Glomerular visceral epithelial cell (primary cell): ENCODE results near the gene CCDC27.

Source experiments
- DNase-seq: peaks from one replicate; pipeline ENCODE4 v3.0.0-alpha.2; 2016; ENCODE audit errors: extremely low spot score

The CCDC27 gene

DNA sequence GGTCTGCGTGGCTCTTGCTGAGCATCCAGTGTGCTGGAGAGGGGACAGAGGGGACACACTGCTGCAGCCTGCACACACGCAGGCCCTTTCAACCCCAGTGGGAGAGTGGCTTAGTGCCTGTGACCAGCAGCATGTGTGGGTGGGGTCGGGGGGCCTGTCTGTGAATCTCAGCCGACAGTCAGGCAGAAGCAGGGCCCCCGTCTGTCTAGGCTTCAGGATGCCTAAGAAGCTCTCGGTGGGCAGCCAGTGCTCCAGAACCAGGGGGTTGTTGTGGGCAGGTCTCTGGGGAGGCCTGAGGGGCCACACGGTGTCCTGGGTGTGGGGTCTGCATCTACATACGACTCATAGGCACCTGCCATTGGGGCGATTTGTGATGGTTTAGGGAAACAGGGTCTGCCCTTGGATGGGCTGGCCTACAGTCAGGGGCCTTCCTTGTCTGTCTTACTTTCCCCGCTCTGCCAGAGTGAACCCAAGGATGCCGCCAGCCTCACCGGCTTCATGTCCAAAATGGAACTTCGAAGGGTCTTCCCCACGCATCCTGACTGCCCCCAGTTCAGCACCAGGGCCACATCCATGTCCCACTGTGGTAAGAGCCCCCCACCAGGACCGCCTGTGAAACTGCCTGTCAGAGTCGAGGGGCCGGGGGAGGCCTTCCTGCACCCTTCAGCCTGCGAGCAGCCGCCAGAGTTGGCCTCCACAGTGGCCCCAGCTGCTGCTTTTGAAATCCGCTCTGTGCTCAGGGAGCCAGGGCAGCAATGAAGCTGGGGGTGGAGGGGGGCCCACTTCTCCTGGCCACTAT is 1.6 kb downstream of the CCDC27 start:
- no peak for DNase-seq

DNA sequence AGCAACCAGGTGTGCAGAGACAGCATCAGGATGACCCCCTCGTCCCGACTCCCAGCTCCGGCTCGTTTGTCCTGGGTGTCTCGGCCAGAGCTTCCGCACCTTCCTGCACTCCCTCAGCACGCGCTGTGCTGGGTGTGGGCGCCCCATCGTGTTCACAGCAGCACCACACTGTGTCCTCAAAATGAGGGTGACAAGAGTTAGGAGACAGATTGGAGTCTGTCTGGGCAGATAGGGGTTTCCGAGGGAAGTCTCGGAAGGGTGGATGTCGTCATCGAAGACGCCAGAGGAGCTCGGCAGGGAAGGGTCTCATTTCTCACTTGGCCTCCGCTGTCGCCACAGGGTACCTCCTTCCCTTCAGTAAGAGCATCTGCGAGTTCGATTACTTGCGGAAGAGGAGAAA is 4.1 kb downstream of the CCDC27 start:
- DNase-seq: no peak

DNA sequence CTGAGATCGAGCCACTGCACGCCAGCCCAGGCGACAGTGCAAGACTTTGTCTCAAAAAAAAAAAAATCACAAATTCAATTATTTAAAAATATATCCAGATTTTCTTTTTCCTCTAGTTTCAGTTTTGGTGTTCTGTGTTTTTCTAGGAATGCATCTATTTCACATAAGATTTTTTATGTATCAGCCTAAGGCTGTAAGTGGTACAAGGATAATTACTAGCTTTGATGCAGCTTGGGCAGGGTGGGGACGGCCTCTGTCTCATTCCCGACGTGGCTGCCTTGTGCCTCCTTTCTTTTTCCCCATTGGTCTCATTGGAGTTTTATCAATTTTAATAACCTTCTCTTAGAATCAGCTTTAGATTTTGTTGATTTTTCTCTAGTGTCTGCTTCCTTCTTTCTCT is 6.9 kb downstream of the CCDC27 start:
- DNase-seq: no peak

DNA sequence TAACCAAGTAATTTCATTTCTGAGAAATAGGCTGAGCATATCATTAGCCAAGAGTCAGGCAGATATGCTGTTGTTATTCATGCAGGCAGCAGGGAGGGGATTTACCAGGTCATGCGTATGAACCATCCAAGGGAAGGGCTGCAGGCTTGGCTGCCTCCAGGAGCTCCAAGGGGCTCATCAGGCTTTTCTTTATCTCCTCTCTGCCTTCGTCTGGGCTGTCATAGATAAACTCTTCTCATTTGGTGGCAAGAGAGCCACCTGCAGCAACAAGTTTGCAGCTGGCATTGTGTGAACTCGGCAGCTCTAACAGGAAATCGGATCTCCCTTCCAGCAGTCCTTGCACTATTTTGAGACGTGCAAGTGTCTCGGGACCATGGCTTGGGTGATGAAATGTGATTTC is 7.5 kb downstream of the CCDC27 start:
- no peak for DNase-seq

DNA sequence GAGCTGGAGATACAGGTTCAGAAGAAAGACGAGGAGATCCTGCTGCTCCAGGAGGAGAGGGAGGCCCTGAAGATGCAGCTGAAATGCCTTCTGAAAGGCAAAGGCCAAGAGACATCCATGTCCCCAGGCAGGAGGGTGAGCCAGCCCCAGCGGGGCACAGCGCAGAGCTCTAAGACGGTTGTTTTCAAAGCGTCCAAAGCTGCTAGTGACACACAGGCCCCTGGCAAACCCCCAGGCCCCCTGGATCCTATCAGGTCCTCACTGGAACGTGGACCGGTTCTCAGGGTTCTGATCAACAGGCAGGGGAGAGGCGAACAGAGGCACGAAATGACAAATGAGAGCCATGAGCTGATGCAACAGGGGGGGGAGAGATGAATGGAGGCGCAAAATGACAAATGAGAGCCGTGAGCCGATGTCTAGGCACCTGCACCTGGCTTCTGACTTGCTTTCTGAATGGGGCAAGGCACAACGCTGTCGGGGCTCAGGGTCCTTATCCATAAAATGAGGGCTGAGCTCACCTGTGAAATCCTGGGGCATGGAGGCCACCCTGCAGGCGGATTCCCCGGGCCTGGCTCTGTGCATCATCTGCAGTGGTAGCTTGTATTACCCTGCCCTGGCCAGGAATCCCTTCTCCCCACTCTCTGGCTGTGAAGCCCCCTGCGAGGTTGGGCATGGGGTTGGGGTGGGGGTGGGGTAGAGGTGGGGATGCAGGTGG is 9.2 kb downstream of the CCDC27 start:
- DNase-seq: no peak

DNA sequence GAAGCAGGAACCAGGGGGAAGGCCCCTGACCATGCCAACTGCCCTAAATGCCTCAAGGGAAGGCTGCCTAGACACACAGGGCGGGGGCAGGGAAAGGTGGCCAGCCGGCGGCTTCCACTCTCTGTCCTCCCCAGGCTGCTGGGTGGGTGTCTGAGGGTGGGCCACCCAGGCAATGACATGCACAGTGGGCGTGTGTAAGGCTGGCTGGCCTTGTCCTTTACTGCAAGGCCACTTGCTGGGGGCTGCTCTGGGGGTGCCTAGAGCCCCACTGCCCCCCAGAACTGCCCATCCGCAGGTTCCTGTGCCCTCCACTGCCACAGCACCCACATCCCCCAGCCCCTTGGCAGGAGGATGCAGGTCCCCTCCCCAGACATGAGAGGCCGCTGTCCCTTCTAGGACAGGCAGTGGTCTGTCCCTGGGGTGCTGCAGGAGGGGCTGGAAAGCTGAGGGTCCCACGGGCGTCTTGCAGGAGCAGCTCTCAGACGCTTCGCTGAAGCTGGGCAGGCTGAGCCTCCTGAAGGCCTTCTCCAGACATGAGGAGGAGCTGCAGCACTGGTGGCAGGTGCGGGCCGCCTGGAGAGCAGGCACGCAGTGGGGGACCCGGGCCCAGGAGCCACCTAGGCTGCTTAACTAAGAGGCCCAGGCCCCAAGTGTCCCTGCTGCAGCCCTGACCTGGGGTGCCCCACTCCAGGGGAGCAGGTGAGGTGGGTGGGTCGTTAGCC is 10.1 kb downstream of the CCDC27 start:
- DNase-seq: no peak

DNA sequence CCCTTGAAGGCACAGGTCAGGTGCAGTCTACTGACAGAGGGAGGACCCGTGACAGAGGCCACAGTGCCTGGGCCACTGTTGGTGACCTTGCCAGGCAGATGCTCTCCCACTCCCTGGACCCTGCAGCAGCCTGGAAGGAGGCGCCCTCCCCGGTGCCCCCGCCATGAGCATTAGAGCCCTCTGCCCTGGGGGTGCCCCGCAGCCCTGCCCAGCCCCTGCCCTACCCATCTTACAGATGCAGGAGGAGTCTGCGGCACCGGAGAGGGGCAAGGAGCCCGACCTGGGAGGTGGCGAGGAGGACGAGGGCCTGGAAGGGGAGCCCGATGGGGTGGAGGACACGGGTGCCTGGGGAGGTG is 10.6 kb downstream of the CCDC27 start:
- DNase-seq: no peak

DNA sequence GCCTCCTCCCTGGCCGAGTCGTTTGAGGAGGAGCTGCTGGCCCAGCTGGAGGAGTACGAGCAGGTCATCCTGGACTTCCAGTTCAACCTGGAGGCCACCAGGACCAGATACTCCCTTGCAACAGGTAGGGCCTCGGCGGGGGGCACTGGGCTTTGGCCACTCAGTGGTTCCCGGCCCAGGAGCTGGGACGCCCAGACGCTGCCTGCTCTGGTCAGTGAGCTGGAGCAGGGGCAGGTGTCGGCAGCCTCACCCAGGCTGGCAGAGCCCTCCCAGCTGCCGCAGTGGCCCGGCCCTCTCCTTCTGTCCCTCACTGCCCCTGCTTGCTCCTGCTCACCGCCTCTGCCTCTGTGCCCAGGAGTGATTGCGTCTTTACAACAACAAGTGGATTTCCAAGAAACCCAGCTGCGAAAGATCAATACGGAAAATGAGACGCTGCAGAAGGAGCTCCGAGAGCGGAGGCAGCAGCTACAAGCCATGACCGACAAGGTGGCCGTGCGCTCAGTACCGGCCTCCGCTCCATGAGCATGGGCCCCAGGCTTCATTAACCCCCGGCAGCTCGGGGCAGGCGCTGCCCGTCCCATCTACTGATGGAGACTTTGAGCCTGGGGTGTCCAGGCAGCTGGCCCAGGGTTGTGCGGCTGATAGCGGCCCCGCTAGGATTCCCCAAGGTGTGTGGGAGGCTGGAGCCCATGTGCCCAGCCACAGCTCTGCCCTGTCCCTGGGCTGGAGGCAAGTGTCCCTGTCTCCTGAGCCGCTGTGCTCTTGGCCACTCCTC is 11.3 kb downstream of the CCDC27 start:
- DNase-seq: no peak

DNA sequence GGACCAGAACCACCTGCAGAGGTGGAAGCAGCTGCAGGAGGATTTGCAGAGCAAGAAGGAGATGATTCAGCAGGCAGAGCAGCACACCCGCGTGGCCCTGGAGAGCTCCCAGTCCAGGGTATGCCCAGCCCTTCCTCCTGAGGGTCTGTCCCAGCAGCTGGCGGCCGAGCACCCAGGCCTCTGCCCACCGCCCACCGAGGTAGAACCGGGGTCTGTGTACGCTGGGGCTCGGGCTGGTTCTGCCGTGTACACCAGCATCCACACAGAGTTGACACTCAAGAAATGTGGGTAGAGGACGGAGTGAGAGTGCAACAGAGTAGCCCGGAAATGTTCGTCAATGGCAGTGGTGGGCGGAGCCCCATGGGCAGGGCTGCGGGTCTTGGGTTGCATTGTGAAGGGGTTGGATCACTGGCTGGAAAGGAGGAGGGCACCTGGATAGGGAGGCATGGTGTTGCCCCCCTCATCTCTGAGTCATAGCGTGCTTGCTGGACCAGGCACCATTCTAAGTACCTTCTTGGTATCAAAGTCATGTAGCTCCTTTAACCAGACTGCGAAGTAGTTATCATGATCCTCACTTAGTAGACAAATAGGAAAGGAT is 15.2 kb downstream of the CCDC27 start:
- DNase-seq: no peak

DNA sequence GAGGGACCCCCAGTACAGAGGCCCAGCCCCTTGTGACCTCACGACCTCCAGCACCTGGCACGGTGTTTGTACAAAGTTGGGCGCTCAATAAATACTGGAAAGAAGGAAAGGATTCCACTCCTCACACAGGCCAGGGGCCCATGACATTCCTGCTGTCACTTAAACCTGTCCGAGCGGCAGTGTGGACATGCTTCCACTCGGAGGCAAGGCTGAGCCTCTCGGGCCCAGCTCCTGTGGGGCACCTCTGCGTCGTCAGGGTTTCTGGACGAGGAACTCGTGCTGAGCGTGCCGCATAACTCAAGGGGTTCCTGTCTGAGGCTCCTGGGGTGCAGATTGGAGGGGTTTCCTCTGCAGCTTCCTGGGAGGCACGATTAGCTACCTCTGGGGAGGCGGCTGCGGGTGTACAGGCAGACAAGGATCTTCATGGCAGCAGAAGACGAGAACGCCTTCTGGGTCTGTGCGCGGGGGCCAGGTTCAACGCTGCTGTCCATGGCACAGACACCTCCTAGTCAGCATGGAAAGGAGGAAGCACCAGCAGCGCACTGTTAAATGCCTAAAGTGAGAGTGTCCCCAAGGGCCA is 16.7 kb downstream of the CCDC27 start:
- no peak for DNase-seq

DNA sequence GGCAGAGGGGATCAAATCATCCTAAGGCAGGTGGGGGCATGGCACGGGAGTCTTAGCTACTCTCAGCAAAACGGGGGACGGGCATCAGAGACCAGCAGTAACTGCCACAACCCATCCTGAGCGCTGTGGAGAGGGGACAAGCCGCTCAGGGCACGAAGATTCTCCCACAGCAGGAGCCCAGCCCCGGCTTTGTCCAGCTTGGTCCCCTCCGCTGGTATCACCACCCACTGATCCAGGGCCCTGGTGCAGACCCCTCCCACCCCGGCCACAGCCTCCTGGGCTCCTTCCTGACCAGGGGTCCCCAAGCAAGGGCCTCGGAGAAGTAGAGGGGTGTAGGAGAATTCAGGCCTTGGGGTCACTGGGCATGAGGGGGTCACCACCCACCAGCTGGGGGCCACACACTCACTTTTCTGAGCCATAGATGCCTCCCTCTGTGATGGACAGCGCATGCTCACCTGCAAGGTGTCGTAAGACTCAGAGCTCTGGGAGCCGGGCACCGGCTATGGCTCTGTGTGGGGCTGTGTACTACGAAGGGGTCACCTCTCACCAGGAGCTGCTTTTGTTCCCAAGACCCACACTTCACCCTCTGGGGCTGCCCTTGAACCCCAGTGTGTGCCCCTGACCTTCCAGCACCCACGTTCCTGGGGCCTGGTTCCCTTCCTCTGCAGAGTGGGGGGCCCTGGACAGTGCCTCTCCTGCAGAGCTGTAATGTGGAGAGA is 18.0 kb downstream of the CCDC27 start:
- no peak for DNase-seq

DNA sequence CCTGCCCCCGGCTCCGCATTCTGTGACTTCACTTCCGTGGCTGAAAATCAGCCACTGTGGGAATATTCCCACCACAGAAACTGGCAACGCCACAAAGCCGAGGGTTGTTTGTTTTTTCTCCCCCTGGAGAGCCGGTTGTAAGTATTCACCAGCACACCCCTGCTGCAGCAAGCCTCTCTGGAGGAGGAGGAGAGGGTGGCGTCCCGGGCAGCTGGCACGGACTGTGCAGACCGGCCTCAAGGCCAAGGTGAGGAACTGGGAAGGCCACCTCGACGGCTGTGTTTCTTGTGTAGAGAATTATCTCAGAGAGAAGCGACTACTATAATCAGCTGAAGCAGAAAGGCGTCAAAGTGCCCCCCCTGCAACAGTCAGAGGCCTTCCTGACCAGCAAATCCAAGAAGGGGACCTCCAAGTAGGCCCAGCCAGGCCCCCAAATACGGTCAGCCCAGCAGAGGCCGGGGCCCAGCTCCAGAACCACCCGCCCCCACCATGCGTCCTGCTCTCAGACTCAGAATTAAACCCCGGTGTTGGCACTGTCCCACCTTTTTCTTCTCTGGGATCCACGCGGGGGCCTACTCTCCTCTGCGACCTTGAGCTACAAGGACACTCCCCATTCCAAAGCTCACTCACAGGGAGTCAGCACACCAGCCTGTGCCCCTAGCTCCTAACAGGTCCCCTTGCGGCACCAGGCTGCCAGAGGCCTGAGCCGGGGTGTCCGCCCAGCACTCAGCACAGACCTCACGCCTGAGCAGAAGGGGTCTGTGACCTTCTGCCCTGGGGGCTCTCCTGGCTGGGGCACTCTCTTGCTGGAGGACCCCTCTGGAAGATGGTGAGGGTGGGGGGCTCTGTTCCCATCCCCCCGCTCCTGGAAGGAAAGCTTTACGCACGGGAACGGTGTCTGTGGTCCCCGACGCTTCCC is 19.1 kb downstream of the CCDC27 start:
- no peak for DNase-seq

DNA sequence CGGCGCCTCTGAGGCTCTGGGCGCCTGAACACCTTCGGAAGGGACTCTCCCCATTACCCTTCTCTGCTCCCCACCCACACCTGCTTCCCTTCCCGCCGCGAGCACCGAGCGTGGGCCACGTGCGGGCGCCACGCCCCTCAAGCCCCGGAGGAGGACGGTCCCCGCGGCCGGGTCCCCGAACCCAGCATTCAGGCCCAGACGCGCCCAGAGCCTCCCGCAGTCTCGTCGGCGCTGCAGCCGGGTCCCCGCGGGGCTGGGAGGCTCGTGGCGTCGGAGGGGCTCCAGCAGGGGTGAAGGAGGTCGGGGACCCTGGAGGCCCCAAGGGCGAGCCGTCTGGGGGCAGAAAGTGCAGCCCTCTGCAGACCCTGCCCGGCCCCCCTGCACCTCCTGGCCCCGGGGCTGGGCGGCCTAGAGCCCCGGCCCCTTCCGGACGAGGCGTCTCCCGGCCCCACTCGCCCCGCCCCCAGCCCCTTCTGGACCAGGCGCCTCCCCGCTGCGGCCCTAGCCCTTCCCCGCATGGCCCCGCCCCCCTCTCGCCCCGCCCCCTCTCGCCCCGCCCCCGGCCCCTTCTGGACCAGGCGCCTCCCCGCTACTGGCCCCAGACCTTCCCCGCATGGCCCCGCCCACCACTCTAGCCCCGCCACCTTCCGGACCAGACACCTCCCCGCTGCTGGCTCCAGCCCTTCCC is 19.9 kb downstream of the CCDC27 start:
- peak; percentile 87 for DNase-seq

DNA sequence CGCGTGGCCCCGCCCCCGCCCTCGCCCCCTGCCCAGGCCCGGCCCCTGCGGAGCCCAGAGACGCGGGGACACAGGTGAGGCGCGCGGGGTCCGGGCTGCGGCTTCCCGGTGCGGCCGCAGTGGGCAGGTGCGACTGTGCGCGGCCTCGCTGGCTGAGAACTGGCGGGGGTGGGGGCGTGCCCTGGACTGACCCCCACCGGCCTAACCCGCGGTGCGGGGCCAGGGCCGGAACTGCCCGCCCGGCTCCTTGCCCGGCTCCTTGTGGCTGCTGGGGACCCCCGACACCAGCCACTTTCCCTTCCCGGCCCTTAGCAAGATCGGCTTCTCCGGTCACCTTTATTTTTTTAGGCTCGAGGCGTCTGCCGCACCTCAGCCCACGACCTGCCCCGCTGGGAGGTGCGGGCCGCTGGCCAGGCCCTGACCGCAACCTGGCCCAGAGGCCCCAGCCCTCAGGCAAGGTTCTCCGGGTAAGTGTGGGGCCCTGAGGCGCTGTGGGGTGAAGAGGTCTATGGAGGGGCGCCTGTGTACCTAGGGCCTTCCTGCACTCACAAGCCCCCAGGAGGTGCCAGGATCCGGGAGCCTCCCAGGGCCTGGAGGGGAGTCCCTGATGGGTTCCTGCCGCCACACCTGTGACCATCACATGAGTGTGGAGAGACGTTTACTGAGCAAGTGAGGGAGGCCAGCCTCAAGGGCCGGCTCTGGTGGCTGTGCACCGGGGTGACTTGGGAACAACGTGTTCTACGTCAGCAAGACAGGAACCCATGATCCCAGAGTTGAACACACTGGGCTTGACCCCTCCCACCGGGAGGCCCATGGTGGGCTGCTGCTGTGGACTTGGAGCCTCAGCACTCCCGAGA is 20.7 kb downstream of the CCDC27 start, which contains the start of gene SMIM1:
TSS of gene SMIM1 (plus strand) at position 35 of the 857 bp plus-strand sequence. CDS start 2,625 bp downstream, outside the sequence.
- no peak for DNase-seq

DNA sequence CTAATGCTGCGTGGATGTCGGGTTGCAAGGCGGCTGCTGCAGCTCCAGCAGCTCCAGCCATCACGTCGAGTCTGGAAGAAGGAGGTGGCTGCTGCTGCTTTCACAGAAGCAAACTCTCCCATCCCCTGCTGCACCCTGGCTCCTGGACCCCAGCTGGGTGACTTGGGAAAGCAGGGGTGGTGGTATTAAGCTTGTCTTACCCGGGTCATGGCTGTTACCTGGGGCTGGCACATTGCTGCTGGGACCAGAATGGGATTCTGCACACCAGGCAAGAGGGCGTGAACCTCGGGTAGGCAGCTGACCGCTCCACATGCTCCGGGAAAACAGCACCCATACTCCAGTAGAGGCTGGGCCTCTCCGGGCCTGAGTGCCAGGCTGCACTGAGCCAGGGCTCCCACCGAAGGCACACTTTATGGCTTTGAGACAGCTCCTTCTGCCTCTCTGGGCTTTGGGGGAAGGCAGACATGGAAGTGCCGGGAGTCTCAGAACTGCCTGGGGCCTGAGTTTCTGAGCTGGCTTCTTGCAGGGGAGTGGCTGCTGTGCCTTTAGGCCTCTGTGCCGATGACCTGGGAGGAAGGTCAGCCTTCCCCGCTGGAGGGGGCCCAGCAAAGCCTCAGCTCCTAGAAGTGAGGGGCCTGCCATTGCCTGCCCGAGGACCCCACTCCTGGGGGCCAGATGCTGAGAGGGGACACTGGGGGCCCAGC is 21.5 kb downstream of the CCDC27 start:
- no peak for DNase-seq

DNA sequence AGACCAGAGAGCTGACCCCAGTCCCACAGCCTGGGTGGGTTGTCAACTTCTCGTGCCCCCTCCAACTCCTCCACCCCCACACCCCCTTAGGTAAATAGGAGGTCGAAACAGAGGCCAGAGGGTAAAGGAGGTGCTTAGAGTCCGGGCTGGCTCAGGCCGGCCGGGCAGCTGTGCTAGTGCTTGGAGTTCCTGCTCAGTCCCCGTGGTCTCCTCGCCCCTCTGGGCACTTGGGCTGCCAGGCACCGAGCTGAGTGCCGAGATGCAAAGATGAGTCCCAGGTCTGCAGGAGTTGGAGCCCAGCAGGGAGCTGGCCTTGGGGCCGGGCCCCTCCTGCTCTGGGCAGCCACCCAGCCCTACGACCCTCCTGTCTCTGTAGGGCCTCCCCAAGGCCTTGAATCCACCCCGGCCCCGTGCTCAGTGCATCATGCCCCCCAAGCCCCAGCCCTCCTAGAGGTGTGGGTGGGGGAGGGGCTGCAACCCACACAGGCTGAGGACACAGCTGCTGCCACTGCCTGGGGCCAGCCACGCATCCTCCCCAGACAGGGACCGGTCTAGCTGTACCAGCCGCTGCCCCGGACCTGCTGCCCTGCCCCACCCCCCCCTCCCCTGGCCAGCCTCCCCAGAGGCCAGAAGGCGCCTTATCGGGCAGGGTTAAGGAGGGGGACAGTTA is 22.2 kb downstream of the CCDC27 start:
- no peak for DNase-seq
